Small intestine (tissue), 7 donors: ENCODE data around the gene TRMT61B. TPM values are rescaled to one million over a fixed set of nuclear protein-coding genes. Genes with fewer than 3 reads are reported as not detected.

Experiments
- DNase-seq, 2 donors: peaks; one replicate each; pipeline versions ENCODE4 v3.0.0 to v3.0.0-alpha.2; 2013
- FAIRE-seq: peaks from 2 replicates; lab custom pipeline; 2012; peaks lifted over from hg19 to GRCh38; lab: Jason Lieb, UNC
- H3K27ac ChIP-seq, 3 donors: one replicate each; pipeline ENCODE4 v1.5.1; 2013; ENCODE audit warnings: low read length in 2 of 3, mild to moderate bottlenecking in 2 of 3, control low read depth in 1 of 3, inconsistent platforms in 1 of 3, low read depth in 1 of 3, moderate library complexity in 1 of 3
- H3K27me3 ChIP-seq, 3 donors: one replicate each; pipeline ENCODE4 v1.6.1; 2013; ENCODE audit warnings: low read length in 3 of 3, inconsistent platforms in 1 of 3; ENCODE audit not compliant: control insufficient read depth in 3 of 3, insufficient read depth in 3 of 3
- H3K36me3 ChIP-seq, 3 donors: one replicate each; pipeline ENCODE4 v1.6.1; 2013; ENCODE audit warnings: low read length in 3 of 3, inconsistent platforms in 1 of 3, low read depth in 1 of 3, mild to moderate bottlenecking in 1 of 3, moderate library complexity in 1 of 3; ENCODE audit not compliant: control insufficient read depth in 3 of 3, insufficient read depth in 2 of 3
- H3K4me1 ChIP-seq, 3 donors: one replicate each; pipeline ENCODE4 v1.6.1; 2013; ENCODE audit warnings: low read length in 2 of 3, inconsistent platforms in 1 of 3, low read depth in 1 of 3, mild to moderate bottlenecking in 1 of 3, moderate library complexity in 1 of 3; ENCODE audit not compliant: control insufficient read depth in 3 of 3, insufficient read depth in 2 of 3
- H3K4me3 ChIP-seq, 3 donors: one replicate each; pipeline ENCODE4 v1.5.1; 2013; ENCODE audit warnings: low read length in 3 of 3, control low read depth in 1 of 3, inconsistent platforms in 1 of 3, low read depth in 1 of 3, mild to moderate bottlenecking in 1 of 3, moderate library complexity in 1 of 3
- H3K9me3 ChIP-seq, 2 donors: one replicate each; pipeline ENCODE4 v1.6.1; 2013; ENCODE audit warnings: low read depth in 1 of 2, low read length in 1 of 2; ENCODE audit not compliant: control insufficient read depth in 2 of 2, insufficient read depth in 1 of 2
- WGBS, 3 donors: extraction: QIAGEN DNeasy Blood & Tissue Kit; methylation state at CpG; one replicate each; pipeline ENCODE4 v1.1.7; 2013; 5-methylcytosine and 5-hydroxymethylcytosine counted together
- polyA plus RNA-seq, 4 donors: library from polyadenylated mRNA; stranded (reverse) in 3 of 4; unstranded in 1 of 4; fragments of 200-250 nt in 3 of 4; fragments of 120-200 nt in 1 of 4; gene quantifications; one replicate each; pipeline versions ENCODE4 v1.2.1 to v1.2.3, GENCODE V29; 2013
- donor health status: healthy with polysubstance abuse.
- donor health status: control.
- donor health status: control.
- donor health status: Bipolar disorder and iron deficiency.
- donor health status: healthy.

The TRMT61B gene
- polyA plus RNA-seq, 4 donors, result 15.5 to 58.8 (median 26.4) TPM

DNA sequence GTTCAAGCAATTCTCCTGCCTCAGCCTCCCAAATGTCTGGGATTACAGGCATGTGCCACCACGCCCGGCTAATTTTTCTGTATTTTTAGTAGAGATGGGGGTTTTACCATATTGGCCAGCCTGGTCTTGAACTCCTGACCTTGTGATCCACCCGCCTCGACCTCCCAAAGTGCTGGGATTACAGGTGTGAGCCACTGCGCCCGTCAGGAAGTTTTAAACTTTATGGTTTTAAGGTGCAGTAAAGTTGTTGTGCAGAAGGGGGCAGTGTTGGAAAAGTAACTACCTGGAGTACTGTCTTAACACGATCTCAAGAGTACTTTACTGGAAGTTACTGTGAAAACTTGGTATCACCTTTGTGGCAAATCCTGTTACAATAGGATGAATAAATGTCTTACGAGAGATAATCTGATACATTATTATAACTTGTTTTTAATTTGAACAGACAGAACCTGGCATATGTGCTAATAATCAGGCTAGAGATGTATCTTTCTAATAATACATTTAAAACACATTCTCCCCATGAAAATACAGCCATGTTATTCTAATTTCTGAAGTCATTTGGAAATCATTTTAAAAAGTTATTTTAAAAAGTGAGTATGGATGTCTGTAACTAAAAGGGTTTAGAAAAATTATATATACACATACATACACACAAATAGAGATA, 48.7 kb downstream of the TRMT61B start:
- Histone ChIP-seq H3K4me1 (no peaks in the 10 kb centered on the region), H3K27me3 (no peaks in the 10 kb centered on the region), H3K4me3 (no peak overlapping the region), H3K27ac (no peak overlapping the region), H3K36me3 (no peaks in the 10 kb centered on the region), H3K9me3 (no peaks in the 10 kb centered on the region)
- DNase-seq (peak; percentile 71 to 74), FAIRE-seq (no peak)
- WGBS, 3 donors, result 2 to 5% (median 5%) methylated on average over 8 of the region's 8 CpGs

DNA sequence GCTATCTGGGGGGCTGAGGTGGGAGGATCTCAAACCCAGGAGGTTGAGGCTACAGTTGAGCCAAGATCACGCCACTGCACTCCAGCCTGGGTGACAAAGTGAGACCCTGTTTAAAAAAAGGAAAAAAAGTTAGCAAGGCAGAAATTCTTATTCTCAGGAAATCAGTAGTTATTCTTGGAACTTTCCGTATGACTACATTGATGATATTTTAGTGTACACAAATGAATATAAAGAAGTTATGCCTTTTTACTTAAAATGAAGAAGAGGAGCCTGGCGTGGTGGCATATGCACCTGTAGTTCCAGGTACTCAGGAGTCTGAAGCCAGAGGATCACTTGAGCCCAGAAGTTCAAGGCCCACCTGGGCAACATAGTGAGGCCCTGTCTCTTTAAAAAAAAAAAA, 52.1 kb downstream of the TRMT61B start:
- Histone ChIP-seq H3K27ac (no peak overlapping the region), H3K4me3 (no peak overlapping the region), H3K36me3 (no peaks in the 10 kb centered on the region), H3K27me3 (no peaks in the 10 kb centered on the region), H3K4me1 (no peaks in the 10 kb centered on the region), H3K9me3 (no peaks in the 10 kb centered on the region)
- 82 to 86% (median 84%) methylated on average over 3 of the region's 3 CpGs for WGBS, 3 donors
- FAIRE-seq (no peak), DNase-seq (no peak)

DNA sequence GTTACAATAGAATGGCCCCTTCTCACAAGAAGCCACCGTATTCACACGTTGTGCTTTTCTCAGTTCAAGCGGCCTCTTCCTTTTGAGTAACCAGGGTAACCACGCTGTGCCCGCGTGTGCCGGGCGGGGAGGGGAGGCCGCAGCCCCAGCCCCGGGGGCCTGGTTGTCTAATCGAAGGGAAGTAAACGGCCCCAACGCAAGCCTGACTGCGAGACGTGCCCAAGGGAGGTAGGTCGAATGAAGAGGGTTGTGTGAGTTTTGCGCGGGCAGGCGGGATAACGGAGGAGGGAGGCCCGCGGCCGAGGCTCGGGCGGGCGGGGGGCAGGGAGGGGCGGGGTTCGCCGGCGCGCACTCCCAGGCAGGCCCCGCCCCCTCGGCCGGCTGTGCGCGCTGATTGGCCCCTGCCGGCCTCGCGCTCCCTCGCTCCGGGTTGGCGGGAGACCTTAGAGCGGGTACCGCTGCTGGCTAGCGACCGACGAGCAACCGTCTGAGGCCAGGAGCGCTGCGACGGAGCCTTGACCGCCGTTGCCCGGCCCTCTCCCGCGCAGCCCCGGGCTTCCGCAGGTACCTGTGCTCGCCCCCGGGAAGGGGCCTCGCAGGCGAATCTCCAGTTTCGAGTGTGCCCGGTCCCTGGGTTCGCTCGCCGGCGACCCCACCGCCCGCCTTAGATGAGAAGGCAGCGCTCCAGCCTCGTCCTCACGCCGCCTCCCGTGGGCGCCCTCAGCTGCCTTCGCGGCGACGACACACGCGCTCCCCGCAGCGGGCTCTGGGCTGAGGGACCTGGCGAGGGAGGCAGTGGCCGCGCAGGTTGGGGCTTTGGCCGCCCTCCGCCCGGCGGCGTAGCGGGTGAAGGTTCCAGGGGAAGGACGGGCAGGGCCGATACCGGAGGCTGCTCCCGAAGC, 59.5 kb downstream of the TRMT61B start, which contains the start of gene SPDYA:
SPDYA (plus strand) TSS at position 451 of the 902 bp plus-strand sequence. CDS start 5,181 bp downstream, outside the sequence.
- H3K27ac ChIP-seq, result peak within 1 kb of the TSS in 1 of 3 donors; percentile 17
- WGBS, 3 donors, result 2 to 12% (median 5%) methylated on average over 68 to 97 of the region's 97 CpGs
- H3K4me3 ChIP-seq, result peak within 1 kb of the TSS in 2 of 3 donors; percentile 46 to 50
- no peak for FAIRE-seq
- peaks cover 0 to 7% (median 4%) of the 10 kb centered on the region in 3 donors for H3K4me1 ChIP-seq
- DNase-seq, result peak; percentile 71 to 77
- peaks cover 0 to 4% of the 10 kb centered on the region in 2 donors for H3K9me3 ChIP-seq
- H3K36me3 ChIP-seq, result peaks cover 0 to 7% (median 3%) of the 10 kb centered on the region in 3 donors
- H3K27me3 ChIP-seq, result peaks cover 0 to 9% (median 0%) of the 10 kb centered on the region in 3 donors

GRCh38 chr2:28809927-28810326, 60.2 kb downstream of the TRMT61B start:
- 57 to 68% (median 62%) methylated on average over 10 of the region's 10 CpGs for WGBS, 3 donors
- peak overlapping the region in 1 of 3 donors; percentile 50 for H3K4me3 ChIP-seq
- peak in 1 of 2 donors; percentile 21 for DNase-seq
- H3K36me3 ChIP-seq, result peaks cover 0 to 14% (median 3%) of the 10 kb centered on the region in 3 donors
- no peak overlapping the region for H3K27ac ChIP-seq
- H3K4me1 ChIP-seq, result peaks cover 0 to 7% (median 4%) of the 10 kb centered on the region in 3 donors
- peaks cover 0 to 4% of the 10 kb centered on the region in 2 donors for H3K9me3 ChIP-seq
- H3K27me3 ChIP-seq, result peaks cover 0 to 9% (median 0%) of the 10 kb centered on the region in 3 donors
- FAIRE-seq, result no peak

DNA sequence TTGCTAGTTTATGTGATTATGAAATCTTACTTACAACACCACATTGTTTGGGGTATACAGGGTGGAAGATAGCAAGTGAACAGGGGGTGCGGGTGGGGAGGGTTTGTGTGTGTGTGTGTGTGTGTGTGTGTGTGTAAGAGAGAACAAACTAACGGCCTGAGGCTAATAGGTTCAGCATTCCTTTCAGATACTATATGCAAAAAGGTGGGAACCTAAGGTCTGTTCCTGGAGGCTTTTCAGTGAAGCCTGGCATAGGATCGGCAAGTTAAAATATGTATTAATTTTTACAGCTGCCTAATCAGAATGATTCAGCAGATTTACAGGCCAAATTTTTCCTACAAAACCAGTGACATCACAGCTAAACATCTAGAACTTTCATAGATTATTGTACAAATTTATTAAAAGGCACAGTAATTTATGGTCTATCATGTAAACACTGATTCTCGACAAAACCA, 67.1 kb downstream of the TRMT61B start:
- Histone ChIP-seq H3K27me3 (no peaks in the 10 kb centered on the region), H3K4me3 (no peak overlapping the region), H3K9me3 (no peaks in the 10 kb centered on the region), H3K36me3 (peaks cover 0 to 20% (median 6%) of the 10 kb centered on the region in 3 donors), H3K4me1 (no peaks in the 10 kb centered on the region), H3K27ac (no peak overlapping the region)
- FAIRE-seq (no peak), DNase-seq (no peak)
- 72 to 75% (median 73%) methylated on average over 4 of the region's 4 CpGs for WGBS, 3 donors

DNA sequence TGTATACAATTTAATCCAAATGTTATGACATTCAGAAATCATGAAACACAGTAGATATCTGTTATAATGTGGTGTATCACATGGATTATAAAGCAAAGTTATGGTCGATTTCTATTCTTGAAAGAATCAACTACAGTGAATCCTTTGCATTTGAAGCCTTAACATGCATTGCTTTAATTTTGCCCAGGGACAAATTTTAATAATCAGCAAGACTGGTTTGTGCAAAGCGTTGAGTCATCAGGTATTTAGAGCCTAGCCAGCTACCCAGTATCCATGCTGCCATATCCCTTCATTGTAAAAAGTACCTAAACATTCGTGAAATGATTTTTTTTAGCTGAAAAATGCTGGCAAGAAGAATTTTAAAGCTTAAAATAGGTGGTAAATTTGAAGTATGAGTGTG, 68.4 kb downstream of the TRMT61B start:
- H3K4me3 ChIP-seq, result no peak overlapping the region
- H3K4me1 ChIP-seq, result no peaks in the 10 kb centered on the region
- H3K36me3 ChIP-seq, result peaks cover 0 to 17% (median 3%) of the 10 kb centered on the region in 3 donors
- no peaks in the 10 kb centered on the region for H3K9me3 ChIP-seq
- FAIRE-seq (no peak), DNase-seq (no peak)
- WGBS, 3 donors, result 88 to 90% (median 88%) methylated on average over 3 of the region's 3 CpGs
- no peak overlapping the region for H3K27ac ChIP-seq
- no peaks in the 10 kb centered on the region for H3K27me3 ChIP-seq

Other genes starting within 250 kb of the TRMT61B start
- 100 to 1,000 TPM in 1 of 4 donors, 10 to 100 TPM in 3; 80.4 to 171 (median 91.0) TPM for gene PPP1CB, start 118.5 kb downstream of the TRMT61B start, polyA plus RNA-seq
- 1 to 10 TPM in 1 of 4 donors, under 1 TPM in 1, not detected in 2; 0.06 to 2.4 TPM for gene SPDYA, start 59.5 kb downstream of the TRMT61B start, polyA plus RNA-seq
- 10 to 100 TPM; 10.5 to 31.4 (median 15.1) TPM for gene WDR43, start 24.4 kb upstream of the TRMT61B start, polyA plus RNA-seq
- 1 to 10 TPM in 1 of 4 donors, under 1 TPM in 3; under 0.01 to 1.1 (median 0.79) TPM for gene TOGARAM2, start 111.0 kb upstream of the TRMT61B start, polyA plus RNA-seq
- not detected for gene PCARE, start 204.2 kb upstream of the TRMT61B start, polyA plus RNA-seq
- gene CLIP4, start 245.1 kb upstream of the TRMT61B start, polyA plus RNA-seq, result 1 to 10 TPM in 2 of 4 donors, under 1 TPM in 2; 0.52 to 5.8 (median 1.1) TPM